ENCODE data around the gene SEZ6L2.

GRCh38 chr16:29821643-29822115, 77.7 kb downstream of the SEZ6L2 start:
- TF ChIP-seq, protein P1, sequence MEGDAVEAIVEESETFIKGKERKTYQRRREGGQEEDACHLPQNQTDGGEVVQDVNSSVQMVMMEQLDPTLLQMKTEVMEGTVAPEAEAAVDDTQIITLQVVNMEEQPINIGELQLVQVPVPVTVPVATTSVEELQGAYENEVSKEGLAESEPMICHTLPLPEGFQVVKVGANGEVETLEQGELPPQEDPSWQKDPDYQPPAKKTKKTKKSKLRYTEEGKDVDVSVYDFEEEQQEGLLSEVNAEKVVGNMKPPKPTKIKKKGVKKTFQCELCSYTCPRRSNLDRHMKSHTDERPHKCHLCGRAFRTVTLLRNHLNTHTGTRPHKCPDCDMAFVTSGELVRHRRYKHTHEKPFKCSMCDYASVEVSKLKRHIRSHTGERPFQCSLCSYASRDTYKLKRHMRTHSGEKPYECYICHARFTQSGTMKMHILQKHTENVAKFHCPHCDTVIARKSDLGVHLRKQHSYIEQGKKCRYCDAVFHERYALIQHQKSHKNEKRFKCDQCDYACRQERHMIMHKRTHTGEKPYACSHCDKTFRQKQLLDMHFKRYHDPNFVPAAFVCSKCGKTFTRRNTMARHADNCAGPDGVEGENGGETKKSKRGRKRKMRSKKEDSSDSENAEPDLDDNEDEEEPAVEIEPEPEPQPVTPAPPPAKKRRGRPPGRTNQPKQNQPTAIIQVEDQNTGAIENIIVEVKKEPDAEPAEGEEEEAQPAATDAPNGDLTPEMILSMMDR (IDR thresholded peaks at IDR 0.05; ENCODE audit: insufficient read depth, low read depth, low read length) = no peak
- TF ChIP-seq EZH2 (IDR thresholded peaks at IDR 0.05; ENCODE audit: insufficient read depth, low read length) = no peak
